Testis (tissue), 3 donors: ENCODE data around the gene DNAJC4. TPM values are rescaled to one million over a fixed set of nuclear protein-coding genes. Genes with fewer than 3 reads are reported as not detected.

Source experiments
- DNase-seq: peaks from one replicate; pipeline ENCODE4 v3.0.0-alpha.2; 2019
- H3K27ac ChIP-seq, 2 donors: fragments of 200-600 bp; sonication (generic); one replicate each; pipeline ENCODE4 v1.5.1; 2019
- H3K27me3 ChIP-seq: fragments of 200-600 bp; sonication (generic); one replicate; pipeline ENCODE4 v1.5.1; 2019
- H3K36me3 ChIP-seq: fragments of 200-600 bp; sonication (generic); one replicate; pipeline ENCODE4 v1.5.1; 2017; ENCODE audit warnings: low read depth; ENCODE audit errors: missing control alignments
- H3K4me1 ChIP-seq: fragments of 200-600 bp; sonication (generic); one replicate; pipeline ENCODE4 v1.5.1; 2019
- H3K4me3 ChIP-seq, 2 donors: fragments of 200-600 bp; sonication (generic); one replicate each; pipeline ENCODE4 v1.5.1; 2017 to 2019
- H3K9me3 ChIP-seq: fragments of 200-600 bp; sonication (generic); one replicate; pipeline ENCODE4 v1.5.1; 2017
- CTCF ChIP-seq, 3 experiments: fragments of 450-650 bp in 2 of 3; fragments of 200-600 bp in 1 of 3; sonication (generic) in 1 of 3; IDR thresholded peaks; one replicate each; pipeline ENCODE4 v1.5.1; 2016 to 2019; ENCODE audit warnings: antibody characterized with exemption in 3 of 3, mild to moderate bottlenecking in 2 of 3, moderate library complexity in 1 of 3
- POLR2A ChIP-seq: fragments of 450-650 bp; IDR thresholded peaks from one replicate; pipeline ENCODE4 v1.6.1; 2017; ENCODE audit warnings: antibody characterized with exemption, mild to moderate bottlenecking, moderate library complexity
- WGBS, 2 donors: methylation state at CpG; one replicate each; pipeline ENCODE4 v1.1.5; 2018; 5-methylcytosine and 5-hydroxymethylcytosine counted together
- intact Hi-C: fragments of 100-400 bp; cut with DNase I; formaldehyde crosslinking; loops from one replicate; pipeline ENCODE4 v1.15.1; 2023; ENCODE audit warnings: low total_unique reads
- polyA plus RNA-seq: library from polyadenylated mRNA; stranded (reverse); fragments of 350-450 nt; fragmentation: Illumina TruSeq; extraction: RNeasy Lipid Tissue Mini Kit (QIAGEN cat#74804); gene quantifications from one replicate; pipeline ENCODE4 v1.2.3, GENCODE V29; 2014; ENCODE audit warnings: low read depth, low replicate concordance; ENCODE audit not compliant: insufficient read depth
- total RNA-seq, 2 donors: library from RNA; depleted of rRNA; stranded (reverse); fragments of >200 nt; gene quantifications; one replicate each; pipeline ENCODE4 v1.2.3, GENCODE V29; 2016

DNAJC4 gene
- total and polyA plus RNA-seq, 3 donors from 2014 or later = 105 to 303 (median 254) TPM

- H3K4me1 ChIP-seq = peaks cover 38% of the 10 kb centered on the region
- no peaks in the 10 kb centered on the region for H3K36me3 ChIP-seq
- no peaks in the 10 kb centered on the region for H3K9me3 ChIP-seq
Measured at GRCh38 chr11:64224891-64225607, 5.3 kb upstream of the DNAJC4 start.

GRCh38 chr11:64225608-64226506 lies 4.5 kb upstream of the DNAJC4 start, which contains the start of the genes NUDT22 and TRPT1:
Gene NUDT22 (plus strand): TSS chr11:64226274. CDS start chr11:64226653, 379 bp downstream.
Gene TRPT1 (minus strand): TSS chr11:64226186. CDS start chr11:64225860, 326 bp downstream.
- H3K4me3 ChIP-seq = peak within 1 kb of the TSS; percentile 74 to 75
- TF ChIP-seq POLR2A (no peak), CTCF (IDR thresholded peaks at IDR 0.05) (peak in 1 of 3 experiments; percentile 1)
- WGBS, 2 donors = 0 to 1% methylated on average over 25 to 53 of the region's 54 CpGs
- H3K27ac ChIP-seq = peak within 1 kb of the TSS; percentile 72 to 84
- H3K36me3 ChIP-seq = no peaks in the 10 kb centered on the region
- no peaks in the 10 kb centered on the region for H3K9me3 ChIP-seq
- intact Hi-C loops = no loop called here
- peaks cover 39% of the 10 kb centered on the region for H3K4me1 ChIP-seq
- H3K27me3 ChIP-seq = no peaks in the 10 kb centered on the region
- peak; percentile 92 for DNase-seq

More at GRCh38 chr11:64224891-64225607, 5.3 kb upstream of the DNAJC4 start:
- Histone ChIP-seq H3K27ac (peak overlapping the region; percentile 72 to 84), H3K4me3 (peak overlapping the region; percentile 74 to 75), H3K27me3 (no peaks in the 10 kb centered on the region)
- TF ChIP-seq CTCF (IDR thresholded peaks at IDR 0.05) (no peak), POLR2A (no peak)
- intact Hi-C loops = no loop called here
- 50 to 58% methylated on average over 4 to 22 of the region's 22 CpGs for WGBS, 2 donors
- no peak for DNase-seq

GRCh38 chr11:64226507-64227051 lies 3.8 kb upstream of the DNAJC4 start:
- Histone ChIP-seq H3K27ac (peak overlapping the region; percentile 72 to 84), H3K36me3 (no peaks in the 10 kb centered on the region), H3K27me3 (no peaks in the 10 kb centered on the region), H3K4me3 (peak overlapping the region; percentile 74 to 75), H3K4me1 (peaks cover 42% of the 10 kb centered on the region), H3K9me3 (no peaks in the 10 kb centered on the region)
- intact Hi-C loops = no loop called here
- DNase-seq = peak; percentile 48
- no peak for TF ChIP-seq CTCF (IDR thresholded peaks at IDR 0.05)
- TF ChIP-seq POLR2A = no peak
- 7% methylated on average over 26 of the region's 26 CpGs; no CpG with 5 or more reads in 1 of the 2 donors for WGBS, 2 donors

GRCh38 chr11:64227405-64227956 lies 2.9 kb upstream of the DNAJC4 start:
- H3K4me1 ChIP-seq = peaks cover 39% of the 10 kb centered on the region
- no peak for TF ChIP-seq CTCF (IDR thresholded peaks at IDR 0.05)
- no peak overlapping the region for H3K27ac ChIP-seq
- DNase-seq = no peak
- H3K4me3 ChIP-seq = no peak overlapping the region
- WGBS, 2 donors = 73 to 84% methylated on average over 2 to 3 of the region's 3 CpGs
- H3K27me3 ChIP-seq = no peaks in the 10 kb centered on the region
- intact Hi-C loops = no loop called here
- H3K36me3 ChIP-seq = no peaks in the 10 kb centered on the region
- H3K9me3 ChIP-seq = no peaks in the 10 kb centered on the region
